Neural cell (in vitro differentiated cells): ENCODE data around the gene RASAL2. TPM values are rescaled to one million over a fixed set of nuclear protein-coding genes. Genes with fewer than 3 reads are reported as not detected.

ENCODE experiments used
- H2AFZ ChIP-seq: fragments of 200-600, 300-800 bp; sonication (generic), shearing (Covaris generic); 2 replicates; pipeline ENCODE4 v1.6.0; 2014; ENCODE audit warnings: low read depth, mild to moderate bottlenecking, antibody characterized with exemption, low read length, moderate library complexity
- H3F3A ChIP-seq: fragments of 200-600 bp; shearing (Covaris generic); 2 replicates; pipeline ENCODE4 v1.6.1; 2016; ENCODE audit warnings: mild to moderate bottlenecking, moderate library complexity, mixed read lengths, antibody characterized with exemption, low read length; ENCODE audit not compliant: insufficient read depth, poor library complexity, severe bottlenecking
- H3K27ac ChIP-seq: fragments of 200-600, 300-800 bp; sonication (generic), shearing (Covaris generic); 2 replicates; pipeline ENCODE4 v1.5.1; 2014; ENCODE audit warnings: mild to moderate bottlenecking, low read length, moderate library complexity
- H3K27me3 ChIP-seq: fragments of 300-800, 200-600 bp; sonication (generic), shearing (Covaris generic); 2 replicates; pipeline ENCODE4 v1.6.0; 2014; ENCODE audit warnings: mild to moderate bottlenecking, low read depth, low read length, moderate library complexity; ENCODE audit not compliant: insufficient read depth
- H3K36me3 ChIP-seq: fragments of 300-800, 200-600 bp; sonication (generic), shearing (Covaris generic); 2 replicates; pipeline ENCODE4 v1.5.1; 2014; ENCODE audit warnings: mild to moderate bottlenecking, antibody characterized with exemption, low read length, moderate library complexity; ENCODE audit not compliant: insufficient read depth
- H3K4me2 ChIP-seq: fragments of 300-800, 200-600 bp; sonication (generic), shearing (Covaris generic); 2 replicates; pipeline ENCODE4 v1.6.0; 2014; ENCODE audit warnings: mild to moderate bottlenecking, low read length
- H3K4me3 ChIP-seq: fragments of 300-800, 200-600 bp; sonication (generic), shearing (Covaris generic); 2 replicates; pipeline ENCODE4 v1.5.1; 2014; ENCODE audit warnings: mild to moderate bottlenecking, low read length, moderate library complexity
- H3K79me2 ChIP-seq: fragments of 200-600 bp; shearing (Covaris generic); replicated peaks from 2 replicates; pipeline ENCODE4 v1.6.0; 2014; ENCODE audit warnings: mild to moderate bottlenecking, low read length, moderate library complexity; ENCODE audit not compliant: insufficient read depth
- H3K9ac ChIP-seq: fragments of 300-800, 200-600 bp; sonication (generic), shearing (Covaris generic); 2 replicates; pipeline ENCODE4 v1.6.1; 2016; ENCODE audit warnings: mild to moderate bottlenecking, low read length, mixed read lengths
- H3K9me2 ChIP-seq: fragments of 200-600 bp; shearing (Covaris generic); 2 replicates; pipeline ENCODE4 v1.6.1; 2016; ENCODE audit warnings: mild to moderate bottlenecking, low read length, mixed read lengths; ENCODE audit not compliant: insufficient read depth
- H3K9me3 ChIP-seq: fragments of 200-600, 300-800 bp; sonication (generic), shearing (Covaris generic); 2 replicates; pipeline ENCODE4 v1.6.1; 2016; ENCODE audit warnings: mild to moderate bottlenecking, mixed run types, low read length, moderate library complexity, mixed read lengths
- H4K20me1 ChIP-seq: fragments of 200-600 bp; shearing (Covaris generic); 2 replicates; pipeline ENCODE4 v1.6.1; 2016; ENCODE audit warnings: mild to moderate bottlenecking, mixed run types; ENCODE audit not compliant: insufficient read depth
- CTCF ChIP-seq: fragments of 450-650 bp; IDR thresholded peaks from 2 replicates; pipeline ENCODE4 v1.5.1; 2014; ENCODE audit warnings: antibody characterized with exemption, mild to moderate bottlenecking, moderate library complexity; ENCODE audit not compliant: poor library complexity, severe bottlenecking
- EP300 ChIP-seq: fragments of 450-650 bp; conservative IDR thresholded peaks from 2 replicates; pipeline ENCODE4 v1.6.1; 2014; ENCODE audit warnings: antibody characterized with exemption, mild to moderate bottlenecking, moderate library complexity; ENCODE audit not compliant: poor library complexity, severe bottlenecking
- EZH2 ChIP-seq: fragments of 200-600, 300-800 bp; shearing (Covaris generic), sonication (generic); IDR thresholded peaks from 2 replicates; pipeline ENCODE4 v1.6.1; 2014; ENCODE audit warnings: antibody characterized with exemption, low read length, borderline replicate concordance, mild to moderate bottlenecking; ENCODE audit not compliant: insufficient read depth, poor library complexity, severe bottlenecking
- MXI1 ChIP-seq: fragments of 450-650 bp; conservative IDR thresholded peaks from 2 replicates; pipeline ENCODE4 v1.6.1; 2014; ENCODE audit warnings: antibody characterized with exemption, mild to moderate bottlenecking; ENCODE audit not compliant: poor library complexity, severe bottlenecking
- POLR2AphosphoS5 ChIP-seq: IDR thresholded peaks from 2 replicates; pipeline ENCODE4 v1.6.1; 2012
- RAD21 ChIP-seq: fragments of 450-650 bp; conservative IDR thresholded peaks from 2 replicates; pipeline ENCODE4 v1.6.1; 2014; ENCODE audit warnings: antibody characterized with exemption, mild to moderate bottlenecking, moderate library complexity
- SMC3 ChIP-seq: fragments of 450-650 bp; conservative IDR thresholded peaks from 2 replicates; pipeline ENCODE4 v1.6.1; 2014; ENCODE audit warnings: antibody characterized with exemption, mild to moderate bottlenecking, moderate library complexity; ENCODE audit not compliant: poor library complexity
- TAF1 ChIP-seq: IDR thresholded peaks from 2 replicates; pipeline ENCODE4 v1.6.1; 2012; ENCODE audit warnings: low read depth
- polyA plus RNA-seq: library from polyadenylated mRNA; depleted of rRNA; stranded (reverse); fragments of >200 nt; gene quantifications from 2 replicates; pipeline ENCODE4 v1.2.3, GENCODE V29; 2014
- TF ChIP-seq, protein P1 (sequence below): IDR thresholded peaks from 2 replicates; pipeline ENCODE4 v1.6.1; 2012; ENCODE audit warnings: borderline replicate concordance

Gene RASAL2
- polyA plus RNA-seq, 1 donor from 2014 or later: 73.3 TPM

- Histone ChIP-seq H3K9me3 (no peaks in the 10 kb centered on the region), H4K20me1 (no peaks in the 10 kb centered on the region), H3K36me3 (no peaks in the 10 kb centered on the region), H3F3A (no peaks in the 10 kb centered on the region), H2AFZ (no peak overlapping the region), H3K4me3 (no peak overlapping the region), H3K79me2 (peaks cover 19% of the 10 kb centered on the region), H3K27ac (no peak overlapping the region), H3K27me3 (no peaks in the 10 kb centered on the region), H3K9me2 (no peaks in the 10 kb centered on the region), H3K4me2 (no peak overlapping the region), H3K9ac (no peak overlapping the region)
- no peak for TF ChIP-seq MXI1
- TF ChIP-seq EP300: no peak
- TF ChIP-seq, protein P1, sequence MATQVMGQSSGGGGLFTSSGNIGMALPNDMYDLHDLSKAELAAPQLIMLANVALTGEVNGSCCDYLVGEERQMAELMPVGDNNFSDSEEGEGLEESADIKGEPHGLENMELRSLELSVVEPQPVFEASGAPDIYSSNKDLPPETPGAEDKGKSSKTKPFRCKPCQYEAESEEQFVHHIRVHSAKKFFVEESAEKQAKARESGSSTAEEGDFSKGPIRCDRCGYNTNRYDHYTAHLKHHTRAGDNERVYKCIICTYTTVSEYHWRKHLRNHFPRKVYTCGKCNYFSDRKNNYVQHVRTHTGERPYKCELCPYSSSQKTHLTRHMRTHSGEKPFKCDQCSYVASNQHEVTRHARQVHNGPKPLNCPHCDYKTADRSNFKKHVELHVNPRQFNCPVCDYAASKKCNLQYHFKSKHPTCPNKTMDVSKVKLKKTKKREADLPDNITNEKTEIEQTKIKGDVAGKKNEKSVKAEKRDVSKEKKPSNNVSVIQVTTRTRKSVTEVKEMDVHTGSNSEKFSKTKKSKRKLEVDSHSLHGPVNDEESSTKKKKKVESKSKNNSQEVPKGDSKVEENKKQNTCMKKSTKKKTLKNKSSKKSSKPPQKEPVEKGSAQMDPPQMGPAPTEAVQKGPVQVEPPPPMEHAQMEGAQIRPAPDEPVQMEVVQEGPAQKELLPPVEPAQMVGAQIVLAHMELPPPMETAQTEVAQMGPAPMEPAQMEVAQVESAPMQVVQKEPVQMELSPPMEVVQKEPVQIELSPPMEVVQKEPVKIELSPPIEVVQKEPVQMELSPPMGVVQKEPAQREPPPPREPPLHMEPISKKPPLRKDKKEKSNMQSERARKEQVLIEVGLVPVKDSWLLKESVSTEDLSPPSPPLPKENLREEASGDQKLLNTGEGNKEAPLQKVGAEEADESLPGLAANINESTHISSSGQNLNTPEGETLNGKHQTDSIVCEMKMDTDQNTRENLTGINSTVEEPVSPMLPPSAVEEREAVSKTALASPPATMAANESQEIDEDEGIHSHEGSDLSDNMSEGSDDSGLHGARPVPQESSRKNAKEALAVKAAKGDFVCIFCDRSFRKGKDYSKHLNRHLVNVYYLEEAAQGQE: no peak
- no peak for TF ChIP-seq RAD21
- TF ChIP-seq TAF1: no peak
- TF ChIP-seq CTCF: peak; percentile 31
These were observed 285.9 kb downstream of the RASAL2 start for GRCh38 chr1:178379807-178380206.

- Histone ChIP-seq H3K9ac (no peak overlapping the region), H3K36me3 (no peaks in the 10 kb centered on the region), H3K79me2 (peaks cover 14% of the 10 kb centered on the region), H3K4me2 (no peak overlapping the region), H3K4me3 (no peak overlapping the region), H3K9me3 (no peaks in the 10 kb centered on the region), H4K20me1 (no peaks in the 10 kb centered on the region), H3K27ac (no peak overlapping the region), H3F3A (no peaks in the 10 kb centered on the region), H3K27me3 (no peaks in the 10 kb centered on the region), H2AFZ (no peak overlapping the region), H3K9me2 (no peaks in the 10 kb centered on the region)
- TF ChIP-seq, protein P1: no peak
- no peak for TF ChIP-seq CTCF
- TF ChIP-seq SMC3: no peak
- no peak for TF ChIP-seq EZH2
- TF ChIP-seq MXI1: no peak
- no peak for TF ChIP-seq EP300
- TF ChIP-seq RAD21: no peak
- TF ChIP-seq TAF1: no peak
- no peak for TF ChIP-seq POLR2AphosphoS5
These were observed 288.5 kb downstream of the RASAL2 start for GRCh38 chr1:178382372-178382771.
